ENCODE measurements around the gene AP3S2.

AP3S2 gene

DNA sequence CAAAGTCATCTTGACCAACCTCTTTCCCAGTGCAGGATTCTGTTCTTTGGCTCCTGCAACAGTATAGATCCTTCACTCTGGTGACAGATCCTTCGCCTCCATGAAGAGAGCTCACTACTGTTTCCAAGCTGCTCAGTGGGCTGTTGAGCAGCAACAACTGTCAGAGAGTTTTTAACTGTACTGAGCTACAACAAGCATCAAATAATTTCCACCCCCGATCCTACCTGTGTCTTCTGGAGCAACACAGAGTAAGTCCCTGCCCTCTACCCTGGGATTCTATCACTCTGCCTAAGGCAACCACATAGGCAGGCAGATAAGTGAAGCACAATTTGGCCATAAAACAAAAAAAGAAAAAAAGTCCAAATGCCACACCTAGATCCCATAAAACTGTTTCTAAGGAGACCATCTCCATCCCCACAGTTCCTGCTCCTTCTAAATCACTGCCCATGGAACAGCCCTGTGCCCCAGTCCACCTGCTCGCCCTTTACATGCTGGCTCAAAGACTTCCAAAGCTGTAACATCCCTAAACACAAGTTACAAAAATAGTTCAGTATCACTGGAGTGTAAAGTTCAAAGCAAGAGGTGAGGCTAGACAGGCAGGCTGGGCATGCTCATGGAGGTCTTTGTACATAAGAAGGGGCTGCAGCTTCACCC lies 41.3 kb downstream of the AP3S2 start:
- TF ChIP-seq CTCF (IDR thresholded peaks at IDR 0.05; ENCODE audit: insufficient read depth, low read length, poor library complexity, severe bottlenecking), result no peak
- Histone ChIP-seq H3K27me3 (replicated peaks; ENCODE audit: control insufficient read depth, insufficient read depth, low read length) (no peaks in the 10 kb centered on the region), H3K36me3 (ENCODE audit: control insufficient read depth, insufficient read depth, low read length) (peaks cover 2% of the 10 kb centered on the region), H3K4me3 (replicated peaks; ENCODE audit: low read depth, low read length) (no peak overlapping the region)
- no peak for DNase-seq (ENCODE audit: extremely low read depth, insufficient read length)

DNA sequence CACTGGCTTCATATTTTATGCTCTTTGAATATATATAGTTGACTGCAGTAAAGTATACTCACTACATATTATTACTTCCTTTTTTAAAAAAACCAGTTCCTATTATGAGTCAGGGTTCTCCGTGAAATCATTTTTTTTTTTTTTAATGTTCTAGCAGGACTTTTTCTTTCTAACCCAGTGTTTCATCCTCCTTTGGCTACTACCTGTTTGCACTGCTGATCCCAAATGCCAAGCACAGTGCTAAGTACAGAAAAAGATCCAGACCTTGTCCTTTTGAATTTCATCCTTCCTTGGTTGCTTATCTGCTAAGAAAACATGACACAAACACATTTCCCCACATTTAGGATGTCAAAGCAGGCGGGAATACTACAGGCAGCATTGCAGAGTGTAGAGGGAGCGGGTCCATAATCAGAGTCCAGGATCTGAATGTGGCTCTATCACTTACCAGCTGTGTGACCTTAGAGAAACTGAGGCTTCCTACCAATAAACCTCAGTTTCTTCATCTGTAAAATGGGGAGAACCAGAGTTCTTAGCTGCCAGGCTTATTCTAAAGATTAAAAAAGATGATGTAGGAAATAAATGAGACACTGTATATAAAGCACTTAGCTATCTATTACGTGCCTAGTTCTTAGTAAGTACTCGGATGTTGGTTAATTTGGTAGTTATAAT lies 42.0 kb downstream of the AP3S2 start:
- no peak for TF ChIP-seq CTCF (IDR thresholded peaks at IDR 0.05; ENCODE audit: insufficient read depth, low read length, poor library complexity, severe bottlenecking)
- no peaks in the 10 kb centered on the region for H3K27me3 ChIP-seq (replicated peaks; ENCODE audit: control insufficient read depth, insufficient read depth, low read length)
- H3K4me3 ChIP-seq (replicated peaks; ENCODE audit: low read depth, low read length), result no peak overlapping the region
- DNase-seq (ENCODE audit: extremely low read depth, insufficient read length), result peak; percentile 76
- peaks cover 2% of the 10 kb centered on the region for H3K36me3 ChIP-seq (ENCODE audit: control insufficient read depth, insufficient read depth, low read length)

DNA sequence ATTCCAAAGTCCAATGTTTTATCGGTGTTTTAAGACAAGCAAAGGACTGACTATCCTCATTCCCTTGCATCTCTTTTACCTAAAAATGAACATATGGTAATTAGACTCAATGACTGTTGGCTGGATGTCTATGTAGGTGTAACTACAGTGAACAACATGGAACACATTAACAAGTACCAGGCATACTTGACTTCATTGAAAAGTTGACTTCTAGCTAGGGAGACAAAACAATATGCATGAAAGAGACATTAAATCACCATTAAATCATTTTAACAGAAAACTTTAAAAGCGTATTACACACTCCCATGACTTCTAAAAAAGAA lies 44.9 kb downstream of the AP3S2 start:
- H3K27me3 ChIP-seq (replicated peaks; ENCODE audit: control insufficient read depth, insufficient read depth, low read length), result no peaks in the 10 kb centered on the region
- TF ChIP-seq CTCF (IDR thresholded peaks at IDR 0.05; ENCODE audit: insufficient read depth, low read length, poor library complexity, severe bottlenecking), result no peak
- H3K4me3 ChIP-seq (replicated peaks; ENCODE audit: low read depth, low read length), result no peak overlapping the region
- peaks cover 2% of the 10 kb centered on the region for H3K36me3 ChIP-seq (ENCODE audit: control insufficient read depth, insufficient read depth, low read length)
- no peak for DNase-seq (ENCODE audit: extremely low read depth, insufficient read length)

DNA sequence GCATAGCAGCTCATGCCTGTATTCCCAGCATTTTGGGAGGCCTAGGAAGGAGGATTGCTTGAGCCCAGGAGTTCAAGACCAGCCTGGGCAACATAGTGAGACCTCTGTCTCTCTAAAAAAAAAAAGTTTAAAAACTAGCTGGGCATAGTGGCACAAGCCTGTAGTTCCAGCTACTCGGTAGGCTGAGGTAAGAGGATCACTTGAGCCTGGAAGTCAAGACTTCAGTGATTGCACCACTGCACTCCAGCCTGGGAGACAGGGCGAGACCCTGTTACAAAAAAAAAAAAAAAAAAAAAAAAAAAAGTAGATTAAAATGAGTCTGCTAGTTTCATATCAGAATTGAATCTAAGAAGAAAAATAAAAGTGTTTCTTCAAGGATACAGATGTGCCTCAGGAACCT lies 46.7 kb downstream of the AP3S2 start:
- no peak overlapping the region for H3K4me3 ChIP-seq (replicated peaks; ENCODE audit: low read depth, low read length)
- H3K27me3 ChIP-seq (replicated peaks; ENCODE audit: control insufficient read depth, insufficient read depth, low read length), result no peaks in the 10 kb centered on the region
- DNase-seq (ENCODE audit: extremely low read depth, insufficient read length), result no peak
- H3K36me3 ChIP-seq (ENCODE audit: control insufficient read depth, insufficient read depth, low read length), result peaks cover 2% of the 10 kb centered on the region
- no peak for TF ChIP-seq CTCF (IDR thresholded peaks at IDR 0.05; ENCODE audit: insufficient read depth, low read length, poor library complexity, severe bottlenecking)

DNA sequence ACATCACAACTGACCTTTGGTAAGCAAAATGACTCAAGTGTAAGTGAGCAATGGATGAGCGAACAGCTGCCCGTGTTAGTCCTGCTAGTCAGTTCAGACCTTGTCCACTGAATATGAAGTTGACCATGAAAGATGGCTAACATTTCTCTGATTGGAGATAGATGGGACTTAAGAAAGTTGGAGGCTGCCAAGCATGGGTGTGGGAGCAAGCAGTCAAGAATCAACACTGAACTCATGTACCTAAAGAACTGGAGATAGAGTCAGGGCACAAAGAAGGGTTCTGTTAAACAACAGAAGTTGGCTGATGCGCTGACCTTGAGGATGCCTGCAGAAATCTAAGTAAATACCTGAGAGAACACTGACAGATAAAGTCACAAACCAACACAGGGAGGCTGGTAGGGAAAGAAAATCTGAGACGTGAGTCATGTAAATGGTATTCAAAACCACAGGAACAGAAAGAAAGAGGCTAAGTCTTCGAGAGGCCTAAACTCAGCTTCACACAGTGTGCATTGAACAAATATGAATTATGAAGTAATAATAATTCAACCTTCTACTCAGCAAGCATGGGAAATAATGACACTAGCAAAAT lies 48.4 kb downstream of the AP3S2 start:
- H3K36me3 ChIP-seq (ENCODE audit: control insufficient read depth, insufficient read depth, low read length), result peaks cover 4% of the 10 kb centered on the region
- no peaks in the 10 kb centered on the region for H3K27me3 ChIP-seq (replicated peaks; ENCODE audit: control insufficient read depth, insufficient read depth, low read length)
- no peak overlapping the region for H3K4me3 ChIP-seq (replicated peaks; ENCODE audit: low read depth, low read length)
- no peak for DNase-seq (ENCODE audit: extremely low read depth, insufficient read length)
- no peak for TF ChIP-seq CTCF (IDR thresholded peaks at IDR 0.05; ENCODE audit: insufficient read depth, low read length, poor library complexity, severe bottlenecking)

Measured in GM06990 (cell line).